Measurements from ENCODE around the gene SP9. TPM values are rescaled to one million over a fixed set of nuclear protein-coding genes. Genes with fewer than 3 reads are reported as not detected.
"Not testable (repeated sequence)": the region's sequence is repeated elsewhere in the genome, so short reads cannot be mapped to it uniquely, and the experiment has no call there.

SP9 gene
- total RNA-seq, 1 experiment from 2014 or later: not detected

GRCh38 chr2:174356347-174356746 lies 21.6 kb downstream of the SP9 start:
- whole genome bisulfite sequencing (ENCODE audit: extremely low coverage, insufficient read length, low lambda C conversion rate): no CpG with 5 or more reads among the region's 2 CpGs
- H3K4me1 Mint-ChIP-seq: no peaks in the 10 kb centered on the region

GRCh38 chr2:174359663-174360062 lies 24.9 kb downstream of the SP9 start:
- not testable (repeated sequence) for H2BK20ac ChIP-seq (ENCODE audit: low read depth, low read length, poor library complexity, severe bottlenecking); H3K79me2 ChIP-seq (ENCODE audit: insufficient read depth, low read length); H2BK5ac ChIP-seq (ENCODE audit: insufficient read length, low read length); H3K4ac ChIP-seq (ENCODE audit: low read depth, low read length); H2AK5ac ChIP-seq (ENCODE audit: insufficient read length, low read length); H4K20me1 ChIP-seq (ENCODE audit: control insufficient read depth, insufficient read depth, insufficient read length); H3K56ac ChIP-seq (ENCODE audit: insufficient read length, low read depth, low read length); H3K4me1 ChIP-seq (ENCODE audit: insufficient read depth, low read length); H2BK15ac ChIP-seq (ENCODE audit: low read depth, low read length); H3K18ac ChIP-seq (ENCODE audit: insufficient read length, low read depth, low read length); H3K9ac ChIP-seq (ENCODE audit: extremely low read depth, insufficient read length, low read length); H3K27ac ChIP-seq (ENCODE audit: insufficient read length, low read depth, low read length); H2BK120ac ChIP-seq (ENCODE audit: low read depth, low read length, poor library complexity, severe bottlenecking); H3K27me3 ChIP-seq (ENCODE audit: insufficient read depth, low read length); H3K27me3 Mint-ChIP-seq (ENCODE audit: low read depth); H4K5ac ChIP-seq (ENCODE audit: insufficient read length, low read depth, low read length); H3T11ph ChIP-seq (ENCODE audit: low read length); H2AFZ ChIP-seq (ENCODE audit: low read length); H4K8ac ChIP-seq (replicated peaks; ENCODE audit: insufficient read length, low read depth, low read length); H3K14ac ChIP-seq (ENCODE audit: insufficient read depth, low read length); H3K23ac ChIP-seq (ENCODE audit: insufficient read length, low read depth, low read length); DNase-seq; H4K91ac ChIP-seq (ENCODE audit: insufficient read length, low read depth, low read length); H3K27ac Mint-ChIP-seq; H3K79me1 ChIP-seq (ENCODE audit: insufficient read depth, low read depth, low read length, poor library complexity, severe bottlenecking); H3K4me3 Mint-ChIP-seq; H2BK12ac ChIP-seq (ENCODE audit: insufficient read length, low read depth, low read length); H3K4me2 ChIP-seq (ENCODE audit: insufficient read depth, insufficient read length, low read length); H3K23me2 ChIP-seq (ENCODE audit: insufficient read length, low read depth, low read length, poor library complexity, severe bottlenecking); H3K4me1 Mint-ChIP-seq; H3K9me3 ChIP-seq (ENCODE audit: control insufficient read depth, low read depth, low read length)
- Mint-ChIP-seq H3K9me3 (peaks cover 19 to 20% of the 10 kb centered on the region in 2 experiments), H3K36me3 (ENCODE audit: insufficient read depth in 1 of 3, low read depth in 3 of 3) (peaks cover 17 to 22% (median 18%) of the 10 kb centered on the region in 3 experiments)
- no CpG with 5 or more reads among the region's 4 CpGs for WGBS (ENCODE audit: extremely low coverage, insufficient read length, low lambda C conversion rate)

More at GRCh38 chr2:174356347-174356746, 21.6 kb downstream of the SP9 start:
- H3K36me3 Mint-ChIP-seq (ENCODE audit: insufficient read depth in 1 of 3, low read depth in 3 of 3): peaks cover 0 to 5% (median 0%) of the 10 kb centered on the region in 3 experiments; a peak in 2 of 7 replicates
- Histone ChIP-seq H3T11ph (ENCODE audit: low read length) (no peak overlapping the region), H3K56ac (ENCODE audit: insufficient read length, low read depth, low read length) (no peak overlapping the region), H2BK12ac (ENCODE audit: insufficient read length, low read depth, low read length) (no peak overlapping the region), H4K8ac (replicated peaks; ENCODE audit: insufficient read length, low read depth, low read length) (no peak overlapping the region), H3K79me1 (ENCODE audit: insufficient read depth, low read depth, low read length, poor library complexity, severe bottlenecking) (no peaks in the 10 kb centered on the region), H2BK20ac (ENCODE audit: low read depth, low read length, poor library complexity, severe bottlenecking) (no peak overlapping the region), H3K9me3 (ENCODE audit: control insufficient read depth, low read depth, low read length) (no peaks in the 10 kb centered on the region), H2BK5ac (ENCODE audit: insufficient read length, low read length) (no peak overlapping the region), H3K14ac (ENCODE audit: insufficient read depth, low read length) (no peak overlapping the region), H3K23me2 (ENCODE audit: insufficient read length, low read depth, low read length, poor library complexity, severe bottlenecking) (no peaks in the 10 kb centered on the region), H3K79me2 (ENCODE audit: insufficient read depth, low read length) (no peaks in the 10 kb centered on the region), H2BK120ac (ENCODE audit: low read depth, low read length, poor library complexity, severe bottlenecking) (no peak overlapping the region), H2AK5ac (ENCODE audit: insufficient read length, low read length) (no peak overlapping the region), H4K20me1 (ENCODE audit: control insufficient read depth, insufficient read depth, insufficient read length) (no peaks in the 10 kb centered on the region), H2BK15ac (ENCODE audit: low read depth, low read length) (no peak overlapping the region), H3K9ac (ENCODE audit: extremely low read depth, insufficient read length, low read length) (no peak overlapping the region), H2AFZ (ENCODE audit: low read length) (no peak overlapping the region), H3K27ac (ENCODE audit: insufficient read length, low read depth, low read length) (no peak overlapping the region), H3K4ac (ENCODE audit: low read depth, low read length) (no peak overlapping the region), H4K5ac (ENCODE audit: insufficient read length, low read depth, low read length) (no peak overlapping the region), H4K91ac (ENCODE audit: insufficient read length, low read depth, low read length) (no peak overlapping the region), H3K18ac (ENCODE audit: insufficient read length, low read depth, low read length) (no peak overlapping the region), H3K4me1 (ENCODE audit: insufficient read depth, low read length) (no peaks in the 10 kb centered on the region), H3K23ac (ENCODE audit: insufficient read length, low read depth, low read length) (no peak overlapping the region), H3K27me3 (ENCODE audit: insufficient read depth, low read length) (no peaks in the 10 kb centered on the region), H3K4me2 (ENCODE audit: insufficient read depth, insufficient read length, low read length) (no peak overlapping the region)
- no peak for TF ChIP-seq CTCF (conservative IDR thresholded peaks at IDR 0.05)
- no peak overlapping the region for H3K4me3 Mint-ChIP-seq
- peak overlapping the region in 2 of 3 experiments; percentile 11 to 57; a peak in 2 of 7 replicates for H3K27ac Mint-ChIP-seq
- no peak for DNase-seq
- H3K27me3 Mint-ChIP-seq (ENCODE audit: low read depth): no peaks in the 10 kb centered on the region
- peaks cover 0 to 4% of the 10 kb centered on the region in 2 experiments; a peak in 1 of 5 replicates for H3K9me3 Mint-ChIP-seq
